G401 (cell line): ENCODE results near the gene CHAC1. TPM values are rescaled to one million over a fixed set of nuclear protein-coding genes. Genes with fewer than 3 reads are reported as not detected.

ENCODE experiments used
- DNase-seq: peaks from one replicate; pipeline ENCODE4 v3.0.0-alpha.2; 2015; ENCODE audit warnings: low spot score
- in situ Hi-C: cut with HindIII; loops from 2 replicates; pipeline ENCODE4 v1.10.0; 2016; ENCODE audit warnings: low sequenced_read_pairs, mixed read lengths
- total RNA-seq: library from RNA; depleted of rRNA; stranded (reverse); fragments of >200 nt; shearing (Covaris generic); gene quantifications from 2 replicates; pipeline ENCODE4 v1.2.3, GENCODE V29; 2014

The CHAC1 gene
- total RNA-seq, 1 experiment from 2014 or later = 12.9 TPM

GRCh38 chr15:40974879-40975278 is 21.6 kb downstream of the CHAC1 start:
- no peak for DNase-seq
- in situ Hi-C loops = no loop called here

GRCh38 chr15:40976819-40977218 is 23.5 kb downstream of the CHAC1 start:
- in situ Hi-C loops = no loop called here
- DNase-seq = no peak

GRCh38 chr15:40978141-40978540 is 24.9 kb downstream of the CHAC1 start:
- in situ Hi-C loops = no loop called here
- no peak for DNase-seq

- in situ Hi-C loops = no loop called here
- DNase-seq = no peak
Observed at GRCh38 chr15:40978562-40978961, 25.3 kb downstream of the CHAC1 start.

GRCh38 chr15:40981186-40981585 is 27.9 kb downstream of the CHAC1 start:
- no peak for DNase-seq
- in situ Hi-C loops = no loop called here

- DNase-seq = no peak
- in situ Hi-C loops = no loop called here
Observed at GRCh38 chr15:40982855-40983254, 29.6 kb downstream of the CHAC1 start.

GRCh38 chr15:40984406-40984805 is 31.1 kb downstream of the CHAC1 start:
- DNase-seq = no peak
- in situ Hi-C loops = no loop called here

GRCh38 chr15:40984964-40985363 is 31.7 kb downstream of the CHAC1 start:
- DNase-seq = no peak
- in situ Hi-C loops = no loop called here

- in situ Hi-C loops = no loop called here
- no peak for DNase-seq
Observed at GRCh38 chr15:40985541-40986330, 32.5 kb downstream of the CHAC1 start.

GRCh38 chr15:40986820-40987219 is 33.5 kb downstream of the CHAC1 start:
- in situ Hi-C loops = no loop called here
- no peak for DNase-seq

- in situ Hi-C loops = no loop called here
- DNase-seq = no peak
Observed at GRCh38 chr15:40988156-40988555, 34.9 kb downstream of the CHAC1 start.

- DNase-seq = no peak
- in situ Hi-C loops = no loop called here
Observed at GRCh38 chr15:40990080-40990479, 36.8 kb downstream of the CHAC1 start.

- DNase-seq = no peak
- in situ Hi-C loops = no loop called here
Observed at GRCh38 chr15:40990789-40991188, 37.5 kb downstream of the CHAC1 start.

- in situ Hi-C loops = no loop called here
- no peak for DNase-seq
Observed at GRCh38 chr15:40991355-40991754, 38.1 kb downstream of the CHAC1 start.

- in situ Hi-C loops = no loop called here
- no peak for DNase-seq
Observed at GRCh38 chr15:40992241-40992741, 39.0 kb downstream of the CHAC1 start.

- no peak for DNase-seq
- in situ Hi-C loops = no loop called here
Observed at GRCh38 chr15:40992825-40993224, 39.6 kb downstream of the CHAC1 start.

GRCh38 chr15:40995656-40996055 is 42.4 kb downstream of the CHAC1 start:
- in situ Hi-C loops = no loop called here
- no peak for DNase-seq

GRCh38 chr15:40999190-40999589 is 45.9 kb downstream of the CHAC1 start:
- in situ Hi-C loops = no loop called here
- no peak for DNase-seq

GRCh38 chr15:41001524-41002214 is 48.4 kb downstream of the CHAC1 start:
- in situ Hi-C loops = no loop called here

GRCh38 chr15:41004490-41004889 is 51.2 kb downstream of the CHAC1 start:
- DNase-seq = no peak
- in situ Hi-C loops = no loop called here

More at GRCh38 chr15:41001524-41002214, 48.4 kb downstream of the CHAC1 start:
- DNase-seq = no peak
